ENCODE results near the gene FRS3. TPM values are rescaled to one million over a fixed set of nuclear protein-coding genes. Genes with fewer than 3 reads are reported as not detected.

FRS3 gene
- total and polyA plus RNA-seq, 2 of the 13 experiments (the other 11 are each of a cell fraction or from before 2014, with no cell fraction given), result 3.0 to 7.4 TPM

DNA sequence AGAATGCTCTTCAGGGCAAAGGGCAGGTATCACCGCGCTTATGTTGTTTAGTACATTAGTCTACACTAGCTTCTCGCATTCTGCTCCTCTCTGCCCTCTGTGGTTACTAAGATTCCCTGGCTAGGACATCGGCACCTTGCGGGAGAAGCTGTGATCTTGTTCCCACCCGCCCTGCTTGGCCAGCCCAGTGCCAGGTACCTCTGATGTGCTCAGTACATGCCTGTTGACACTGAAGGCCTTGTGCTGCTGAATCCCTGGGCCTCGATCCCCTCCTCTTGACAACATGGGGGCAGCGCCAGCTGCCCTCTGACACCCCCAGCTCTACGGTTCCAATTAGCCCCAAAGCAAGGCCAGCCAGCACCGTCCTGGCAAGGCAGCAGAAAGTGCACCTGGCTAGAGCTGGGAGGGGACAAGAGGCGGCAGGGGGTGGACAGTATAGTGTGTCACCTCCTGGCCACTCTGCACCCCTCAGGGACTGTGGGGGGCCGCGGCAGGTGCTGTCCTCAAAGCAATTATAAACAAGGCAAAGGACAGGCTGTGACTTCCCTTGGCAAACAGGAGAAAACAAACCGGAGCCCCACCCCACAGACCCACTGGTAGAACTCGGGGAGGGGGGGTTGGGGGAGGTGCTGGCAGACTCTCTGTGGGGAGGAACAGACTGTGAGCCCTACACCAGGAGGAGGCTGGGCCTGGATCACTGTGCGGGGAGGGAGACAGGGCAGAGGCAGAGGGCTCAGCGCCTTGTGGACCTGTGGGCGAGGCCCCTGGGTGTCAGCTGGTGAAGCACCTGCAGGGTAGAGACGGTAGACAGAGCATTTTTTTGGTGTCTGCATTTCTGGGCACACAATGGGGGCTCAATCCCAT, 51.4 kb downstream of the FRS3 start (continued):
- TF ChIP-seq ELK4 (CRISPR knock-in tag; IDR thresholded peaks at IDR 0.05; ENCODE audit: borderline replicate concordance) (no peak), ZNF83 (CRISPR knock-in tag; IDR thresholded peaks at IDR 0.05; ENCODE audit: borderline replicate concordance) (no peak), MBNL3 (CRISPR knock-in tag; conservative IDR thresholded peaks at IDR 0.05) (no peak), ZMYM3 (CRISPR knock-in tag; IDR thresholded peaks at IDR 0.05) (0 out of 2 replicates have a peak, but pooled peaks have one; percentile 35), PTBP1 (IDR thresholded peaks at IDR 0.05; ENCODE audit: low read depth, low read length, poor library complexity, severe bottlenecking) (no peak), SRY (CRISPR knock-in tag; IDR thresholded peaks at IDR 0.05) (no peak), GLMP (CRISPR knock-in tag; IDR thresholded peaks at IDR 0.05; ENCODE audit: borderline replicate concordance) (no peak), PAWR (CRISPR knock-in tag; IDR thresholded peaks at IDR 0.05; ENCODE audit: borderline replicate concordance) (0 out of 2 replicates have a peak, but pooled peaks have one; percentile 60), ZNF510 (CRISPR knock-in tag; IDR thresholded peaks at IDR 0.05; ENCODE audit: low read depth) (no peak), ZNF274 (CRISPR knock-in tag; IDR thresholded peaks at IDR 0.05) (no peak; the same call in 1 of the 2 replicates), RNF2 (conservative IDR thresholded peaks at IDR 0.05; ENCODE audit: low read depth) (no peak), REST (IDR thresholded peaks at IDR 0.05; ENCODE audit: borderline replicate concordance in 1 of 2, low read depth in 1 of 2, low read length in 2 of 2) (no peak), NRL (CRISPR knock-in tag; IDR thresholded peaks at IDR 0.05; ENCODE audit: borderline replicate concordance) (no peak; the same call in 1 of the 2 replicates), HDAC1 (CRISPR knock-in tag; IDR thresholded peaks at IDR 0.05) (0 out of 2 replicates have a peak, but pooled peaks have one; percentile 25), ZNF432 (CRISPR knock-in tag; IDR thresholded peaks at IDR 0.05; ENCODE audit: borderline replicate concordance) (no peak), GTF3A (CRISPR knock-in tag; conservative IDR thresholded peaks at IDR 0.05) (no peak), PHF21A (CRISPR knock-in tag; IDR thresholded peaks at IDR 0.05) (peak; percentile 83), GLI4 (CRISPR knock-in tag; IDR thresholded peaks at IDR 0.05; ENCODE audit: borderline replicate concordance) (no peak), ELF3 (CRISPR knock-in tag; IDR thresholded peaks at IDR 0.05) (no peak), SIN3A (IDR thresholded peaks at IDR 0.05; ENCODE audit: borderline replicate concordance, low read depth, low read length) (no peak), FOSL2 (CRISPR knock-in tag; IDR thresholded peaks at IDR 0.05) (no peak; the same call in 1 of the 2 replicates), RAD21 (CRISPR knock-in tag; IDR thresholded peaks at IDR 0.05) (no peak), ZNF282 (IDR thresholded peaks at IDR 0.05; ENCODE audit: partially characterized antibody) (no peak), MED13 (CRISPR knock-in tag; IDR thresholded peaks at IDR 0.05) (no peak)
